Head of caudate nucleus (tissue), 42 donors: ENCODE results near the gene NKX2-1.
"Not testable (repeated sequence)": the region's sequence is repeated elsewhere in the genome, so short reads cannot be mapped to it uniquely, and the experiment has no call there.

ENCODE experiments used
- DNase-seq, 42 donors: peaks; one replicate each; pipeline versions ENCODE4 v3.0.0 to v3.0.0-alpha.2; 2020 to 2021; ENCODE audit warnings: mixed read lengths in 7 of 42
- intact Hi-C: fragments of 100-400 bp; cut with DNase I; formaldehyde crosslinking; loops from one replicate; pipeline ENCODE4 v1.15.0; 2022

Gene NKX2-1

DNA sequence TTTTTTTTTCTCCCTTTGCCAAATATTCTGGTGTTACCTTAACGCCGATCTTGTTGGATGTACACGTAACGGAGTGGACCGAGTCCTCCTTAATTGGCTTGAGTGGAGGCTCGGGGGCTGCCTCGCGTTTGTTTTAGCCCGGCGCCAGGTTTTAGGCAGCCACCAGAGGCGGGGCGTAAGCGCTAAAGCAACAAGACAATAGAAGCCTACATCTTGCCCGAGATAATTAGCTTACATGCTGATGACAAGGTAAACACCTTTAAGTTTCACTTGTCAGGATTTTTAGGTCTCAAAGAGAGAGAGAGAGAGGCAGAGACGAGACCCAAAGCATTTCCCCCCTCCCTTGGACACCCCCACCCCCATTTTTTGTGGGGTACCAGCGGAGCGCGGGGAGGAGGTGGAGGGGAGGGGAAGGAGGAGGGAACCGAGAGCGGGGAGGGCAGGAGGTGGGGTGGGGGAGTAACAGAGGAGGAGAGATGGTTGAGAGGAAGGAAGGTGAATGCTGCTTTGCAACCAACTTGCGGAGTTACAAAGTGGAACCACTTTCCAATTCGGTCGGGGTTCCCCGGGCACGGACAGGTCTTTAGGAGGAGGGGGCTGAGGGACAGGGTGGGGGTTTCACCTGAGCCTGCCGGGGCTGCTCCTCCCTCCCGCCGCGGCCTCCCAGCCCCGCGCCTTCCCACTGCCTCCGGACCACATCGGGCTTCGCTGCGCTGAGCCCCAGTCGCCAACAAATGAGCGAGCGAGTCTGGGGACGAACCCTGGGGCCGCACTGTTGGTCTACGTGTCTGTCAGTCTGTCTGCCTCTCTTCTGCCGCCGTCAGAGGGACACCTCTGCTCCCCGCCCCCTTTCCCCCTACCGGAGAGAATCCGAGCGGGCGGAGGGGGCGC is at the start of gene NKX2-1:
TSS of gene NKX2-1 (minus strand) at position 802 of the 891 bp plus-strand sequence. CDS start at position 699, 103 bp downstream.
- no peak for DNase-seq
- intact Hi-C loops = loop anchor here (10.0 kb wide), 1 partner anchor 145 kb away; the partner anchor contains the start of gene PAX9

- DNase-seq = peak in 35 of 42 donors; percentile 19 to 82 (median 59)
Measured at GRCh38 chr14:36556811-36557433, 36.9 kb upstream of the NKX2-1 start.

GRCh38 chr14:36555998-36556743 is 36.1 kb upstream of the NKX2-1 start:
- intact Hi-C loops = loop anchor here (10.0 kb wide), 1 partner anchor 481 kb away; no protein-coding TSS in a partner anchor
- no peak for DNase-seq

More at GRCh38 chr14:36556811-36557433, 36.9 kb upstream of the NKX2-1 start:
- intact Hi-C loops = loop anchor here (10.0 kb wide), 1 partner anchor 482 kb away; no protein-coding TSS in a partner anchor

GRCh38 chr14:36553656-36554260 is 33.7 kb upstream of the NKX2-1 start:
- DNase-seq = peak in 9 of 42 donors; percentile 17 to 54 (median 28)
- intact Hi-C loops = loop anchor here (10.0 kb wide), 1 partner anchor 479 kb away; no protein-coding TSS in a partner anchor

- intact Hi-C loops = loop anchor here (10.0 kb wide), 1 partner anchor 476 kb away; no protein-coding TSS in a partner anchor
- no peak for DNase-seq
Measured at GRCh38 chr14:36550899-36551298, 30.9 kb upstream of the NKX2-1 start.

- DNase-seq, intact Hi-C loops: not testable (repeated sequence)
Measured at GRCh38 chr14:36544280-36544679, 24.2 kb upstream of the NKX2-1 start.

DNA sequence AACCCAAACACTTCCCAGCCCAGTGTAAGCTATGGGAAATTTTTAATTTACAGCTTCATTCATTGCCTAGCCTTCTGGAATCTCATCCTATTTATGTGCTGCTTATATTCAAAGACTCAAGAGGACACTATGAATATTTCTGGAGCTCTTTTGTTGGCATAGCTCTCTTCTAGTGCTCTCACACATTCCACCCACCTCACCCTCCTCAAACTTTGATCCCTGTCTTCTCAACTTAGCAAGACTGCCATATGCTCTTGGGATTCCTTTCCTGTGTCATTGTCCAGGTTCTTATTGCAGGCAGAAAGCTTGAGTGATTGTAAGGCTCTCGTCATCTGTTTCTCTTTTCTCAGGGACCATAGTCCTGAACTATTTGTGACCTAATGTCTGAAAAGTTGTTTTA is 18.0 kb upstream of the NKX2-1 start:
- no peak for DNase-seq
- intact Hi-C loops = no loop called here

GRCh38 chr14:36529062-36529461 is 9.0 kb upstream of the NKX2-1 start:
- intact Hi-C loops = loop anchor here (10.0 kb wide), 1 partner anchor 136 kb away; the partner anchor contains the start of gene PAX9
- no peak for DNase-seq

DNA sequence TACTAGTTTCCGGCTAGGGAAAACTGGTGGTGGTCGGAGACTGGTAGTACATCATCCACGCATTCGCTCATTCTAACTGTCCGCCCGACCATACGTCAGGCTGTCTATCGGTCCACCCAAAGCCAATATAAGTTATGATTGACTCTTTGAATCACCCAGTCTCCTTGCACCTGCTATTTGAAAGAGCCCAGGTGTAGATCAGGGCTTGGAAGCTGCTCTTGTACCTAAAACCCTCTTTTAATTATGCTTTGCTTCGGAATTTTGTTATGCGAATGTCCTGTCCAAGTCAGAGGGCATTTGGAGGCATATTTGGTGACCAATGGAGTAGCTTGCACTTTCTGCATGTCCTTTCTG is 5.7 kb upstream of the NKX2-1 start:
- intact Hi-C loops = loop anchor here (10.0 kb wide), 1 partner anchor 139 kb away; the partner anchor contains the start of gene PAX9
- DNase-seq = no peak

DNA sequence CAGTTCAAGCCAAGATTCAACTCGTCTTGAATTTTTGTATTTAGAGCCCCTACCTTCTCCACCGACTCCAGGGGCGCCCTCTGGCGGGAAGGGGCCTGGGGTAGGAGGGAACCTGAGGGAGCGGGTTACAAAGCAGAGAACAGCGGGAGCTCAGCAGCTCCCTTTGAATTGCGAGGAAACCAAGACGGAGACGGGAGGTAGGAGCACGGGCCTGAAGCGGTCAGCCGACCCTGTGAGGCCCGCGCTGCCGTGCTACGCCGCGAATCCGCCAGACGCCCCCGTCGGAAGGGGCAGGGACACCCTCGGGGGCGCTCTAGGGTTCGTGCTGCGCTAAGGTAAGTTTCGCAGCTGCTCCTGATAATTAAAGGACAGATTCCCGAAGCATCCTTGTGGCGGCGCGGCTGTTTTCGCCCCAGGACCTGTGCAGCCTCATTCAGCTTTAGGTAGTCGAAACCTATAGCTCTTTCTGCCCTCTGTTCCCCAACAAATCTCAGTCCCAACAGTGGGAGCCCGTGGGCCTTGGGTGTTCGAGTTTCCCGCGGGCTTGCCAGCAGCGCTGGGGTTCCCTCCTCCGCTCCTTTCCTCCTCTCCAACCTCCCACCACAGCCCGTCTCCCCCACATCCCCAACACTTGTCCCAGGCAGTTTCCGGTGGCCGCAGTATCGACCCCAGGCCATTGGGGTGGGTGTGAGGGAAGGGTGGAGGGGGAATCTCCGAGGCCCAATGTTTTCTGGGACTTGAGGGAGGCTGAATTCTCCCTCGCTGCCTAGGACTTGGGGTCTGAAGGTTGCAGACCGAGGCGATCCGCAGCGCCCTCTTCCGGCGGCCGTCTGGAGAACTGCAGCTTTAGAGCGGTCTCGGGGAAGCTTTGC is 5.1 kb upstream of the NKX2-1 start:
- intact Hi-C loops = loop anchor here (10.0 kb wide), 1 partner anchor 140 kb away; the partner anchor contains the start of gene PAX9
- DNase-seq = peak in 15 of 42 donors; percentile 33 to 70 (median 45)

GRCh38 chr14:36524220-36524837 is 4.3 kb upstream of the NKX2-1 start:
- no peak for DNase-seq
- intact Hi-C loops = loop anchor here (10.0 kb wide), 1 partner anchor 140 kb away; the partner anchor contains the start of gene PAX9

- intact Hi-C loops = loop anchor here (10.0 kb wide), 1 partner anchor 142 kb away; the partner anchor contains the start of gene PAX9
- no peak for DNase-seq
Measured at GRCh38 chr14:36522972-36523715, 3.1 kb upstream of the NKX2-1 start.

DNA sequence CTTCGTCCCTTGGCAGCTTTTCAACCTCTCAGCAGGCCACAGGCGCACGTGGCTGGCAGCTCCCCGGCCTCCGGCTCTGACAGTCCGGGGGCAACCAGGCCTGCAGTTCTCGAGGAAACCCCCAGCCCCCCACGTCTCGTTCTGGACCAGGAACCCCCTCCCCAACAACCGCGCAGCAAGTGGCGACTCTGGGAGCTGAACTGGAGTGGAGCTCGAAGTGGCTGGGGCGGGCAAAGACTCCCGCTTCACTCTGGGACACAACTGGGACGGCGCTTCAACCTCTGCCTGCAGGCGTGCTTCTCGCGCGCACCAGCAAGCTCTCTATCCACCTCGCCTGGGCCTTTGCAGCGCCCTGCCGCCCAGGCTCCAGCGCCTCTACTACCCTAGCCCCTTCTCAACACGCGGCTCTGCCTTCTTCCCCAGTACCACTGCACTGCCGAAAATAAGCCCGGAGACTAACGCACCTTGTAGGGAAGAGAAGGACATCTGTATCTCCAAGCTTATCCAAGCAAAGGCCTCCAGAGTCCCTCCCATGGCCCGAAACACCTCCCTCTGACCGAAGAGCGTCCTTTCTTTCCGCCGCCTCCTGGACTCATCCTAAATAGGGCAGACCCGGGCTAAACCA is 2.4 kb upstream of the NKX2-1 start:
- intact Hi-C loops = loop anchor here (10.0 kb wide), 1 partner anchor 142 kb away; the partner anchor contains the start of gene PAX9
- DNase-seq = no peak

DNA sequence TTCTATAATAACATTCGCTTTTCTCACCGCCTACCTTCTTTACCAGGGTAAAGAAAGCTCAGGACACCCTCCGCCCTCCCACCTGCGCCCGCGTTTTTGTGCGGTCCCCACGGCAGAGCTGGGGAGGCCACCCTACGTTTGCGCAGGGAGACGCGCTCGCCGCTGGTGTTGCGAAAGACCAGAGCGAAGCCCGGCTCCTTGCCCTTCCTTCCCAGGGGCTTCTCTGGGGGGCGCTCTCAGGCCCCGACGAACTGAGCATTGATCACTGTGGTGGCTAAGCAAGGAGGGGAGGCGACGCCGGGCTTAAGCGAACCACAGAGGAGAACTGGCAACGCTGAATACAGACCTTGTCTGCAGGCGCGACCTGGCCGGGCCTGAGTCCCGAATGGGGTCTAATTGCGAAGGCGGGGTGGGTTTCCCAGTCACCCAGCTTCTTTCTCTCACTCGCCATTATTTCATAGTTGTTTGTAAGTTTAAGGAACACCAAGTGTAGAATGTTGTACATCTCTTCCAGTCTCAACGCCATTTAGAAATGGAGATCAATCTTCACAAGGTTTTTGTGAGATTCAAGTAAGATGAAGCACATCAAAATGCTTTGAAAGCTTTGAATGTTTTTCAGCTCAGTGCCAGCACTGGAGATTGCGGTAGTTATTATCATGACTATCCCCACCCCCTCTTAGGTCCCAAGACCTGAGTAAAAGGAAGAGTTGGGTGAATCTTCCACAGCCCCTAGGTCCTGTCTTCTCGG is 1.7 kb upstream of the NKX2-1 start:
- intact Hi-C loops = loop anchor here (10.0 kb wide), 1 partner anchor 143 kb away; the partner anchor contains the start of gene PAX9
- no peak for DNase-seq
